ENCODE measurements around the gene TRAK1. TPM values are rescaled to one million over a fixed set of nuclear protein-coding genes. Genes with fewer than 3 reads are reported as not detected.
A peak's percentile ranks its signal among the peaks of the same experiment; 100 is the strongest.

The TRAK1 gene, protein sequence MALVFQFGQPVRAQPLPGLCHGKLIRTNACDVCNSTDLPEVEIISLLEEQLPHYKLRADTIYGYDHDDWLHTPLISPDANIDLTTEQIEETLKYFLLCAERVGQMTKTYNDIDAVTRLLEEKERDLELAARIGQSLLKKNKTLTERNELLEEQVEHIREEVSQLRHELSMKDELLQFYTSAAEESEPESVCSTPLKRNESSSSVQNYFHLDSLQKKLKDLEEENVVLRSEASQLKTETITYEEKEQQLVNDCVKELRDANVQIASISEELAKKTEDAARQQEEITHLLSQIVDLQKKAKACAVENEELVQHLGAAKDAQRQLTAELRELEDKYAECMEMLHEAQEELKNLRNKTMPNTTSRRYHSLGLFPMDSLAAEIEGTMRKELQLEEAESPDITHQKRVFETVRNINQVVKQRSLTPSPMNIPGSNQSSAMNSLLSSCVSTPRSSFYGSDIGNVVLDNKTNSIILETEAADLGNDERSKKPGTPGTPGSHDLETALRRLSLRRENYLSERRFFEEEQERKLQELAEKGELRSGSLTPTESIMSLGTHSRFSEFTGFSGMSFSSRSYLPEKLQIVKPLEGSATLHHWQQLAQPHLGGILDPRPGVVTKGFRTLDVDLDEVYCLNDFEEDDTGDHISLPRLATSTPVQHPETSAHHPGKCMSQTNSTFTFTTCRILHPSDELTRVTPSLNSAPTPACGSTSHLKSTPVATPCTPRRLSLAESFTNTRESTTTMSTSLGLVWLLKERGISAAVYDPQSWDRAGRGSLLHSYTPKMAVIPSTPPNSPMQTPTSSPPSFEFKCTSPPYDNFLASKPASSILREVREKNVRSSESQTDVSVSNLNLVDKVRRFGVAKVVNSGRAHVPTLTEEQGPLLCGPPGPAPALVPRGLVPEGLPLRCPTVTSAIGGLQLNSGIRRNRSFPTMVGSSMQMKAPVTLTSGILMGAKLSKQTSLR
- 10 to 100 TPM; 45.3 to 65.4 TPM for total RNA-seq
- polyA plus RNA-seq: 10 to 100 TPM; 18.2 to 19.6 TPM
- long read RNA-seq, donor 1, full-length matches to known transcripts: 2 of 17 reads
- long read RNA-seq, donor 1, partial matches to known transcripts: 15 of 17 reads
- long read RNA-seq, donor 1, other reads (novel, unspliced or antisense): 0 of 17 reads
- long read RNA-seq, donor 2: 0 reads
- long read RNA-seq, donor 3: 0 reads
- long read RNA-seq, donor 4, full-length matches to known transcripts: 1 of 1 reads
- long read RNA-seq, donor 4, partial matches to known transcripts: 0 of 1 reads
- long read RNA-seq, donor 4, other reads (novel, unspliced or antisense): 0 of 1 reads
- long read RNA-seq, donor 5, full-length matches to known transcripts: 1 of 18 reads
- long read RNA-seq, donor 5, partial matches to known transcripts: 17 of 18 reads
- long read RNA-seq, donor 5, other reads (novel, unspliced or antisense): 0 of 18 reads

DNA sequence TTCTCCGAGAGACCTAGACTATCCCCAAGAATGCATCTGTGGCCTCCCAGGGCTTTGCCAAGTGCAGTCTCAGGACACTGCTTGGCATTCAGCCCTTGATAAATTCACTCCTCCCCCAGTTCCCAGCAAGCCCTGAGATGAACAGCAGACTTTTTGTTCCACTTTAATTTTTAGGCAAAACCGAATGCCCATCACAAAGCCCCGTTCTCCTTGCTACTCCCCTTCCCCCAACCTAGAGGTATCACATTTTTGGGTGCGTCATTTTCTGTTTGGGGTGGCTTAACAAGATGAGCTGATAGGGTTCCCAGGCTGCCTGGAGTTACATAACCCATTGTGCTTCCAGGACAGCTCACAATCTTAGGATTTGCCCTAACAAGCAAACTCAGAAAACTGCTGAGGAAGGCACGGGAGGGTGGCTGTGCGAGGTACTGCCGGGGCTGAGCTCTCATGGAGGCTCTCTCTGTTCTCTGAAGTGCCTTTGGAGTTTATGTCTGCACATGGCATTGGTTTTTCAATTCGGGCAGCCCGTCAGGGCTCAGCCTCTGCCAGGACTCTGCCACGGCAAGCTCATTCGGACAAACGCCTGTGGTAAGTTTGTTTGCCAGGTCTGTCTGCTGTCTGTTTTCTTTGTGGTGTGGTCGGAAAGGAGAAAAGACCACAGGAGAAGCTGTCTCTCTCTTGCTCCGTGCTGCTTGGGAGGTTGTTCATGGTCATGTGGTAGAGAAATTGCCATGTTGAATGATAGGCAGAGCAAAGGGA is at the start of gene TRAK1:
Gene TRAK1, plus strand, starts transcription at position 385 of the 759 bp plus-strand sequence. Its CDS starts 113 bp downstream, at position 498.
- peaks cover 0 to 4% (median 1%) of the 10 kb centered on the region in 4 donors for H3K9me3 ChIP-seq (ENCODE audit: control insufficient read depth in 4 of 4, insufficient read depth in 3 of 4, low read length in 3 of 4)
- 75 to 80% methylated on average over 14 of the region's 14 CpGs for WGBS, 2 donors
- DNase-seq (peak in 2 of 3 donors; percentile 39 to 42), ATAC-seq (ENCODE audit: insufficient read depth, low FRiP score) (no peak)
- no peak within 1 kb of the TSS for H3K9ac ChIP-seq (ENCODE audit: insufficient read depth in 1 of 2, low read length in 2 of 2)
- TF ChIP-seq, protein P1, sequence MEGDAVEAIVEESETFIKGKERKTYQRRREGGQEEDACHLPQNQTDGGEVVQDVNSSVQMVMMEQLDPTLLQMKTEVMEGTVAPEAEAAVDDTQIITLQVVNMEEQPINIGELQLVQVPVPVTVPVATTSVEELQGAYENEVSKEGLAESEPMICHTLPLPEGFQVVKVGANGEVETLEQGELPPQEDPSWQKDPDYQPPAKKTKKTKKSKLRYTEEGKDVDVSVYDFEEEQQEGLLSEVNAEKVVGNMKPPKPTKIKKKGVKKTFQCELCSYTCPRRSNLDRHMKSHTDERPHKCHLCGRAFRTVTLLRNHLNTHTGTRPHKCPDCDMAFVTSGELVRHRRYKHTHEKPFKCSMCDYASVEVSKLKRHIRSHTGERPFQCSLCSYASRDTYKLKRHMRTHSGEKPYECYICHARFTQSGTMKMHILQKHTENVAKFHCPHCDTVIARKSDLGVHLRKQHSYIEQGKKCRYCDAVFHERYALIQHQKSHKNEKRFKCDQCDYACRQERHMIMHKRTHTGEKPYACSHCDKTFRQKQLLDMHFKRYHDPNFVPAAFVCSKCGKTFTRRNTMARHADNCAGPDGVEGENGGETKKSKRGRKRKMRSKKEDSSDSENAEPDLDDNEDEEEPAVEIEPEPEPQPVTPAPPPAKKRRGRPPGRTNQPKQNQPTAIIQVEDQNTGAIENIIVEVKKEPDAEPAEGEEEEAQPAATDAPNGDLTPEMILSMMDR (IDR thresholded peaks at IDR 0.05; ENCODE audit: control extremely low read depth, extremely low read depth): no peak
- H3K36me3 ChIP-seq (ENCODE audit: control insufficient read depth in 4 of 4, insufficient read depth in 4 of 4, low read length in 4 of 4): peaks cover 0 to 26% (median 7%) of the 10 kb centered on the region in 4 donors
- peak within 1 kb of the TSS; percentile 0 to 34 for H3K27ac ChIP-seq (ENCODE audit: low read depth in 1 of 2, low read length in 1 of 2)
- H3K4me3 ChIP-seq: no peak within 1 kb of the TSS
- H3K27me3 ChIP-seq (ENCODE audit: control insufficient read depth in 3 of 3, insufficient read depth in 3 of 3, low read length in 2 of 3): no peaks in the 10 kb centered on the region
- H3K4me1 ChIP-seq (ENCODE audit: control insufficient read depth in 5 of 5, insufficient read depth in 5 of 5, low read length in 5 of 5): peaks cover 0 to 7% (median 0%) of the 10 kb centered on the region in 5 donors

DNA sequence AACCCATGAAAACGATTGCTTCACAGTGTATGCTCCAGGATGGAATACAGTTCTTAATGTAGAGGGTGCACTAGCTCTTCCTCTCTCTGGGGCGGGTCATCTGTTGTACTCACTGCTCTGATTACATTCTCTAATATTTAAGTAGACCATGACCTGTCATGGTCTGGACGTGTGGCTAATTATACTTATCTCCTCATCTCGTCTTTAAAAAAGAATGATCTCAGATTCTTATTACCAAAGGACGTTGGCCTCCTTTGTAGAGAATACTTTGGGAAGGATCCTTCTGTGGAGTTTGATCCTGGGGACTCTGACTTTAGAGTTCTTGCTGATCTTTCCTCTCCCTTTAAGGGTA is 48.4 kb upstream of the TRAK1 start:
- H3K27me3 ChIP-seq (ENCODE audit: control insufficient read depth in 3 of 3, insufficient read depth in 3 of 3, low read length in 2 of 3): no peaks in the 10 kb centered on the region
- TF ChIP-seq, protein P1 (IDR thresholded peaks at IDR 0.05; ENCODE audit: control extremely low read depth, extremely low read depth): no peak
- peaks cover 7 to 33% (median 10%) of the 10 kb centered on the region in 5 donors for H3K4me1 ChIP-seq (ENCODE audit: control insufficient read depth in 5 of 5, insufficient read depth in 5 of 5, low read length in 5 of 5)
- 49 to 65% methylated on average over 5 of the region's 5 CpGs for WGBS, 2 donors
- no peaks in the 10 kb centered on the region for H3K9me3 ChIP-seq (ENCODE audit: control insufficient read depth in 4 of 4, insufficient read depth in 3 of 4, low read length in 3 of 4)
- H3K36me3 ChIP-seq (ENCODE audit: control insufficient read depth in 4 of 4, insufficient read depth in 4 of 4, low read length in 4 of 4): no peaks in the 10 kb centered on the region
- H3K9ac ChIP-seq (ENCODE audit: insufficient read depth in 1 of 2, low read length in 2 of 2): peak overlapping the region in 1 of 2 donors; percentile 31
- ATAC-seq (ENCODE audit: insufficient read depth, low FRiP score) (no peak), DNase-seq (peak in 1 of 3 donors; percentile 26)
- no peak overlapping the region for H3K4me3 ChIP-seq
- peak overlapping the region; percentile 13 to 89 for H3K27ac ChIP-seq (ENCODE audit: low read depth in 1 of 2, low read length in 1 of 2)

Measured in lung (tissue), 16 donors.